ENCODE measurements around the gene PPY.
A peak's percentile ranks its signal among the peaks of the same experiment; 100 is the strongest.
"Not testable (repeated sequence)": the region's sequence is repeated elsewhere in the genome, so short reads cannot be mapped to it uniquely, and the experiment has no call there.

PPY gene

GRCh38 chr17:43932357-43932756 is 9.9 kb downstream of the PPY start:
- DNase-seq (ENCODE audit: low read depth in 2 of 3, low spot score in 1 of 3), result no peak

- no peak for DNase-seq (ENCODE audit: low read depth in 2 of 3, low spot score in 1 of 3)
These were observed 11.2 kb downstream of the PPY start for GRCh38 chr17:43931062-43931571.

- DNase-seq (ENCODE audit: low read depth in 2 of 3, low spot score in 1 of 3), result no peak
These were observed 13.7 kb downstream of the PPY start for GRCh38 chr17:43928609-43929008.

GRCh38 chr17:43927929-43928328 is 14.3 kb downstream of the PPY start:
- not testable (repeated sequence) for DNase-seq (ENCODE audit: low read depth in 2 of 3, low spot score in 1 of 3)

- DNase-seq (ENCODE audit: low read depth in 2 of 3, low spot score in 1 of 3), result no peak
These were observed 15.0 kb downstream of the PPY start for GRCh38 chr17:43927060-43927864.

GRCh38 chr17:43924558-43924957 is 17.7 kb downstream of the PPY start:
- no peak for DNase-seq (ENCODE audit: low read depth in 2 of 3, low spot score in 1 of 3)

- no peak for DNase-seq (ENCODE audit: low read depth in 2 of 3, low spot score in 1 of 3)
These were observed 21.7 kb downstream of the PPY start for GRCh38 chr17:43920500-43921095.

GRCh38 chr17:43918026-43918389 is 24.3 kb downstream of the PPY start:
- DNase-seq (ENCODE audit: low read depth in 2 of 3, low spot score in 1 of 3), result no peak

- DNase-seq (ENCODE audit: low read depth in 2 of 3, low spot score in 1 of 3), result peak in 2 of 3 donors; percentile 26 to 29
These were observed 24.8 kb downstream of the PPY start for GRCh38 chr17:43917348-43918025.

GRCh38 chr17:43917016-43917347 is 25.3 kb downstream of the PPY start:
- no peak for DNase-seq (ENCODE audit: low read depth in 2 of 3, low spot score in 1 of 3)

GRCh38 chr17:43916385-43916784 is 25.9 kb downstream of the PPY start:
- DNase-seq (ENCODE audit: low read depth in 2 of 3, low spot score in 1 of 3), result no peak

- DNase-seq (ENCODE audit: low read depth in 2 of 3, low spot score in 1 of 3), result no peak
These were observed 26.7 kb downstream of the PPY start for GRCh38 chr17:43915559-43915958.

- no peak for DNase-seq (ENCODE audit: low read depth in 2 of 3, low spot score in 1 of 3)
These were observed 27.8 kb downstream of the PPY start for GRCh38 chr17:43914451-43914850.

- no peak for DNase-seq (ENCODE audit: low read depth in 2 of 3, low spot score in 1 of 3)
These were observed 28.7 kb downstream of the PPY start for GRCh38 chr17:43913584-43913983.

GRCh38 chr17:43912635-43913304 is 29.5 kb downstream of the PPY start:
- DNase-seq (ENCODE audit: low read depth in 2 of 3, low spot score in 1 of 3), result no peak

GRCh38 chr17:43911904-43912303 is 30.4 kb downstream of the PPY start:
- no peak for DNase-seq (ENCODE audit: low read depth in 2 of 3, low spot score in 1 of 3)

GRCh38 chr17:43909537-43910231 is 32.6 kb downstream of the PPY start:
- no peak for DNase-seq (ENCODE audit: low read depth in 2 of 3, low spot score in 1 of 3)

GRCh38 chr17:43907998-43908721 is 34.1 kb downstream of the PPY start:
- peak; percentile 25 to 32 (median 30) for DNase-seq (ENCODE audit: low read depth in 2 of 3, low spot score in 1 of 3)

GRCh38 chr17:43907425-43907981 is 34.8 kb downstream of the PPY start, which contains the start of gene MPP2:
TSS of gene MPP2 (minus strand) at chr17:43907536. CDS start at chr17:43904460, 3,076 bp downstream.
- peak in 2 of 3 donors; percentile 37 to 47 for DNase-seq (ENCODE audit: low read depth in 2 of 3, low spot score in 1 of 3)

- no peak for DNase-seq (ENCODE audit: low read depth in 2 of 3, low spot score in 1 of 3)
These were observed 35.3 kb downstream of the PPY start for GRCh38 chr17:43906951-43907424.
